Colon (tissue), 2 donors: ENCODE data around the gene ASGR1.
"Not testable (repeated sequence)": the region's sequence is repeated elsewhere in the genome, so short reads cannot be mapped to it uniquely, and the experiment has no call there.

Source experiments
- FAIRE-seq: peaks from 2 replicates; lab custom pipeline; 2012; peaks lifted over from hg19 to GRCh38; lab: Jason Lieb, UNC
- donor health status: control.
- donor health status: control.

ASGR1 gene

DNA sequence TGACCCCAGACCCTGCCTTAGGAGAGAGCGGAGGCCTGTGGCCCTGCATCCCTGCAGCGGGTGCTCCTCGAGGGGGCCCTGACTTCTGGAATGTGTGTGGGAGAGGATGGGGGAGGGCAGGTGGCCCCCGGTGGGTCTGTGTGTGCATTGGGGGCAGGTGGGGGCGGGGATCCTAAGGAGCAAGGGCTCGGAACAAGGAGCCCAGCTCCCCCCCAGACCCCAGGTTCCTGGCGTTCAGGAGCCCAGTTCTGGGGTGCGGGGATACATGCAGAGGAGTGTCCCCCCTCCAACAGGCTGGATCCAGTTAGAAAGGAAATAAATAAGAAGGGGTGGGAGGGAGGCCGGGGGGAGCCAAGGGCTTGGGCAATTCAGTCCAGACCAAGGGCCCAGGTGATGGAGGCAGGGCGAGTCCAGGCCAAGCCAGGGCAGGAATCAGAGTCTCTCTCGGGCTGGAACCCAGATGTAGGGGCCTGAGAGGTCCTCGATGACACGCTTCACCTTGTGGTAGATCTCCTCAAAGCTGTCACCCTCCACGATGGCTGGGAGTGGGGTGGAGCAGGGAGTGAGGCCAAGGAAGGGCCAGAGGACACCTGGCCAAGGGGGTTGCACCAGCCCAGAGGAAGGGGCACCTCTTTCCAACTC lies 11.2 kb upstream of the ASGR1 start:
- no peak for FAIRE-seq

GRCh38 chr17:7186241-7186640 lies 7.1 kb upstream of the ASGR1 start:
- no peak for FAIRE-seq

GRCh38 chr17:7184647-7185046 lies 5.5 kb upstream of the ASGR1 start:
- no peak for FAIRE-seq

- FAIRE-seq: no peak
Observed at GRCh38 chr17:7184091-7184488, 4.9 kb upstream of the ASGR1 start.

GRCh38 chr17:7183433-7184090 lies 4.4 kb upstream of the ASGR1 start:
- no peak for FAIRE-seq

GRCh38 chr17:7182101-7182500 lies 2.9 kb upstream of the ASGR1 start:
- FAIRE-seq: not testable (repeated sequence)

GRCh38 chr17:7178973-7179316 lies 225 bp downstream of the ASGR1 start:
- no peak for FAIRE-seq

DNA sequence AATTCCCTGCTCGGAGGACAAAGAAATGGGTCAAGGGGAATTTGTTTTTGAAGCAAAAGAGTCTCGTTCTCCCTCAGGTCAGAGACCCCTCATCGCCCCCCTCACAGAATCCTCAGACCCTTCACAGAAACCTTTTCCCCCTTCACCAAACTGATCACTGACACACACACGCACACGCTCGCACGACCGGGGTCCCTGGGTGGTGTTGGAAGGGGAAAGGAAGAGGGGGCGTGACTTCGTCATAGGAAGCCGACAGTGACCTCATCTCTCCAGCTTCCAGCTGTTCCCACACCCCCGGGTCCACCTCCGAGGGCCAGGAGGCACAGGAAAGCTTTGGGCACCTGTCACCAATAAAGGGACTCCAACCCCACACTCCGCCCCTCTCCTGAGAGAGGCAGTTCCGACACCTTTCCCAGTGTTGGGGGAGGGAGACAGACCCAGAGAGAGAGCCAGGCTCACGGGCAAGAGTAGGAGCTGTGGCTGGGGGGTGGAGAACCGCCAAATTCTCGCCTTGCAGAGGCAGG lies 1.2 kb downstream of the ASGR1 start:
- FAIRE-seq: no peak

- FAIRE-seq: no peak
Observed at GRCh38 chr17:7177191-7177953, 1.8 kb downstream of the ASGR1 start.

- no peak for FAIRE-seq
Observed at GRCh38 chr17:7176841-7177190, 2.4 kb downstream of the ASGR1 start.

- FAIRE-seq: no peak
Observed at GRCh38 chr17:7176107-7176840, 2.9 kb downstream of the ASGR1 start.

- no peak for FAIRE-seq
Observed at GRCh38 chr17:7175330-7175733, 3.8 kb downstream of the ASGR1 start.

DNA sequence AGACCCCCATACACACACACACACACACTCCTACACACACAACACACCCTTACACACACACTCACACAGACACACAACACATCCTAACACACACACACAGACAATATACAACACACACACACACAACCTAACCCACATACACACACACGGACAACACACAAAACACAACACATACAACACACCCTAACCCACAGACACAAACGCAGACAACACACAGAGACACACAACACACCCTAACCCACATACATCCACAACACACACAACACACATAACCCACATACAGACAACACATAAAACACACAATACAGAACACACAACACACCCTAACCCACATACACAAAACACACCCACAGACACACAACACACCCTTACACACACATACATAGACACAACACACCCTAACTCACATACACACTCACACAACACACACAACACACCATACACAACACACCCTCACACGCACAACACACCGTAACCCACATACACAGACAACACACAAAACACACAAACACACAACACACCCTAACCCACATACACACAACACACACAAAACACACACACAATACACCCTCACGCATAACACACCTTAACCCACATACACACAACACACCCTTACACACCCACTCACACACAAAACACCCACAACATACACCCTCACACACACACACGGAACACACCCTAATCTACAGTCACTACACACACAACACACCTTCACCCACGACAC lies 4.4 kb downstream of the ASGR1 start:
- FAIRE-seq: no peak

GRCh38 chr17:7173687-7174602 lies 5.2 kb downstream of the ASGR1 start:
- FAIRE-seq: no peak

GRCh38 chr17:7172522-7173191 lies 6.5 kb downstream of the ASGR1 start:
- not testable (repeated sequence) for FAIRE-seq

GRCh38 chr17:7169565-7169908 lies 9.6 kb downstream of the ASGR1 start:
- FAIRE-seq: not testable (repeated sequence)

DNA sequence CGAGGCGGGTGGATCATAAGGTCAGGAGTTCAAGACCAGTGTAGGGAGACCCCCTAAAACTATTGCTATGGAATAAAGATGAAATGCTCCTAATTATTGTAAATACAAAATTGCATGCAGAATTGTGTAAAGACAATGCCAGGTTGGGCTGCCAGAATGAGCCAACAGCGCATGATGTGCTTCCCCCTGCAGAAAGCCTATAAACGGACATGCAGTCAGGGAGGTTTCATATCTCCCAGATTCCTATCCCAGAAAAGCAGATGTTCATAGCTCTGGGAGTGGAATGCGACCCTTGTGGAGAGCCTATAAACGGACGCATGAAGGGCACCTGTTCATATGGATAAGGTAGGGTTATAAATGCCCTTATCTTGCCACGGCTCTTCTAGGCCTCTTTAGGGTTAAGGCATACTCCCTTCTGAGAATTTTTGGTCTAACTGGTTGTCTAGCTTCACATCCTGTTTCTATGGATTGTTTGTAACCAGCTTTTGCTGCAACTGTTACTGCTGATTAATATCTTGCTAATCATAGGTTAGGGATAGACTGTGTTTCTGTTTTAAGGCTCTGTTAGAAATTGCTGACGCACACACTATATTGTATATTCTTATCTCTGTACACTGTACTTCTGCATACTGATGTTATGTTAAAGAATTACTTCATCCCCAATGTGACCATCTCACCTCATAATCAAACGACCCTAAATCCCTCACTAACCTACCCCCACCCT lies 10.2 kb downstream of the ASGR1 start:
- not testable (repeated sequence) for FAIRE-seq

DNA sequence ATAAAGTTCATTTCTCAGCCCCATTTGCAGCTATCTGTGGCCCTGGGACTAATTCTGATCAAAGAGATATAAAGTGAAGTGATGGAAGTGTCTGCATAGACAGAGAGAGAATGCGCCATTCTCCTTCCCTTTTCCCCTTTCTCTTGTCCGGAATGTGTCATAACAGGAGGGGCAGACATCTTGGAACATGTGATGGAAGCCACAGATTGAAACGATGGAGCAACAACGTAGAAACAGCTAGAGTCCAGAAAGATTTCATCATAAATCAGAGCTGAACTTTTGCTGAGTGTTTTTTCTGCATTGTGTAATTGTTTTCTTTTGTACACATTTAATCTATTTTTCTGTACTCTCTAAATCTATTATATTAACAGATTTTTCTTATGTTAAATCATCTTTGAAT lies 11.3 kb downstream of the ASGR1 start:
- FAIRE-seq: no peak

DNA sequence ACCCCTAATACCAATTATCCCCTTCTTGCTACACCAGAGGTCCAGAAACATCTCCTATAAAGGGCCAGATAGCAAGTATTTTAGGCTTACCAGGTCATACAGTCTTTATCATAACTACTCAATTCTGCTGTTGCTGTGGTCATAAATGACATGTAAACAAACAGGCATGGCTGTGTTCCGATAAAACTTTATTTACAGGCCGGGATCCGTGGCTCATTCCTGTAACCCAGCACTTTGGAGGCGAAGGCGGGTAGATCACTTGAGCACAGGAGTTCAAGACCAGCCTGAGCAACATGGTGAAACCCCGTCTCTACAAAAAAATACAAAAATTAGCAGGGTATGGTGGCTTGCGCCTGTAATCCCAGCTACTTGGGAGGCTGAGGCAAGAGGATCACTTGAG lies 12.3 kb downstream of the ASGR1 start:
- FAIRE-seq: no peak

DNA sequence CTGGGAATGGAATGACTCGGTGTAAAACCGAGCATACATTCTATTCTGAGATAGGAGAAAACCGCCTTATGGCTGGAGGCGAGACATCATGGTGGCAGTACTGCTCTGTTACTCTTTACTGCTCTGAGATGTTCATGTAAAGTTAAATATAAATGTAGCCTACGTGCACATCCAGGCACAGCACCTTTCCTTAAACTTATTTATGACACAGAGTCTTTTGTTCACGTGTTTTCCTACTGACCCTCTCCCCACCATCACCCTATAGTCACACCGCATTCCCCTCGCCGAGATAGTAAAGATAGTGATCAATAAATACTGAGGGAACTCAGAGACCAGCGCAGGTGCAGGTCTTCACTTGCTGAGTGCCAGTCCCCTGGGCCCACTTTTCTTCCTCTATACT lies 19.6 kb downstream of the ASGR1 start:
- not testable (repeated sequence) for FAIRE-seq
